ENCODE measurements around the gene PDZRN3.

PDZRN3 gene

GRCh38 chr3:73601481-73601880, 23.3 kb downstream of the PDZRN3 start:
- no peak for DNase-seq (ENCODE audit: low read depth)
- H3K4me3 ChIP-seq (ENCODE audit: control insufficient read depth, low read depth, low read length): no peak overlapping the region
- no peak for TF ChIP-seq CTCF (IDR thresholded peaks at IDR 0.05; ENCODE audit: control insufficient read depth, insufficient read depth, low read depth, low read length, missing control alignments)

- H3K4me3 ChIP-seq (ENCODE audit: control insufficient read depth, low read depth, low read length): no peak overlapping the region
- no peak for DNase-seq (ENCODE audit: low read depth)
- no peak for TF ChIP-seq CTCF (IDR thresholded peaks at IDR 0.05; ENCODE audit: control insufficient read depth, insufficient read depth, low read depth, low read length, missing control alignments)
Observed at GRCh38 chr3:73601011-73601410, 23.7 kb downstream of the PDZRN3 start.

GRCh38 chr3:73600293-73600938, 24.3 kb downstream of the PDZRN3 start:
- no peak for DNase-seq (ENCODE audit: low read depth)
- no peak for TF ChIP-seq CTCF (IDR thresholded peaks at IDR 0.05; ENCODE audit: control insufficient read depth, insufficient read depth, low read depth, low read length, missing control alignments)

GRCh38 chr3:73599605-73600004, 25.1 kb downstream of the PDZRN3 start:
- H3K4me3 ChIP-seq (ENCODE audit: control insufficient read depth, low read depth, low read length): no peak overlapping the region
- no peak for TF ChIP-seq CTCF (IDR thresholded peaks at IDR 0.05; ENCODE audit: control insufficient read depth, insufficient read depth, low read depth, low read length, missing control alignments)
- no peak for DNase-seq (ENCODE audit: low read depth)

More at GRCh38 chr3:73600293-73600938, 24.3 kb downstream of the PDZRN3 start:
- H3K4me3 ChIP-seq (ENCODE audit: control insufficient read depth, low read depth, low read length): no peak overlapping the region

GRCh38 chr3:73597476-73597875, 27.3 kb downstream of the PDZRN3 start:
- no peak for TF ChIP-seq CTCF (IDR thresholded peaks at IDR 0.05; ENCODE audit: control insufficient read depth, insufficient read depth, low read depth, low read length, missing control alignments)
- no peak for DNase-seq (ENCODE audit: low read depth)
- H3K4me3 ChIP-seq (ENCODE audit: control insufficient read depth, low read depth, low read length): no peak overlapping the region

GRCh38 chr3:73592154-73593144, 32.3 kb downstream of the PDZRN3 start:
- DNase-seq (ENCODE audit: low read depth): no peak
- no peak overlapping the region for H3K4me3 ChIP-seq (ENCODE audit: control insufficient read depth, low read depth, low read length)
- no peak for TF ChIP-seq CTCF (IDR thresholded peaks at IDR 0.05; ENCODE audit: control insufficient read depth, insufficient read depth, low read depth, low read length, missing control alignments)
